PC-3 (cell line): ENCODE data around the gene APOL2. TPM values are rescaled to one million over a fixed set of nuclear protein-coding genes. Genes with fewer than 3 reads are reported as not detected.

Experiments used
- ATAC-seq: fragments of 200-7000 bp; cut with Tn5 transposase; 2 replicates; pipeline ENCODE4 v1.9.1; 2020; ENCODE audit warnings: mild to moderate bottlenecking, moderate library complexity
- BruUV-seq: library from RNA; stranded (reverse); fragments of 400-500 nt; replicated peaks from 2 replicates; lab custom pipeline; 2021; lab: Mats Ljungman, UMichigan
- CTCF ChIA-PET: fragments of 300-600 bp; sonication (Branson Sonifier 250); formaldehyde crosslinking; loops from one replicate; lab custom pipeline; 2022; ENCODE audit warnings: antibody characterized with exemption; lab: Charles Lee
- POLR2A ChIA-PET: fragments of 300-600 bp; sonication (Branson Sonifier 250); formaldehyde crosslinking; loops from one replicate; lab custom pipeline; 2022; ENCODE audit warnings: antibody characterized with exemption; ENCODE audit not compliant: unreplicated experiment; lab: Charles Lee
- DNase-seq: peaks from one replicate; pipeline ENCODE4 v3.0.0-alpha.2; 2015
- H2AFZ ChIP-seq: fragments of 300-600 bp; sonication (generic); 2 replicates; pipeline ENCODE4 v1.6.0; 2016; ENCODE audit warnings: antibody characterized with exemption, low read length
- H3F3A ChIP-seq: fragments of 300-600 bp; sonication (generic); one replicate; pipeline ENCODE4 v1.6.0; 2017; ENCODE audit warnings: antibody characterized with exemption, low read length, control low read depth, mild to moderate bottlenecking; ENCODE audit not compliant: unreplicated experiment
- H3K27ac ChIP-seq: fragments of 300-600 bp; sonication (generic); 2 replicates; pipeline ENCODE4 v1.5.1; 2016; ENCODE audit warnings: mild to moderate bottlenecking, low read length
- H3K27me3 ChIP-seq: fragments of 300-600 bp; sonication (generic); 2 replicates; pipeline ENCODE4 v1.6.1; 2016; ENCODE audit warnings: low read length, mixed read lengths
- H3K36me3 ChIP-seq: fragments of 300-600 bp; sonication (generic); 2 replicates; pipeline ENCODE4 v1.6.1; 2016; ENCODE audit warnings: low read depth, mixed run types, low read length, mixed read lengths
- H3K4me1 ChIP-seq: fragments of 300-600 bp; sonication (generic); 2 replicates; pipeline ENCODE4 v1.5.1; 2016; ENCODE audit warnings: low read length; ENCODE audit not compliant: insufficient read depth
- H3K4me2 ChIP-seq: fragments of 300-600 bp; sonication (generic); 2 replicates; pipeline ENCODE4 v1.6.0; 2016; ENCODE audit warnings: low read length
- H3K4me3 ChIP-seq: fragments of 300-600 bp; sonication (generic); 2 replicates; pipeline ENCODE4 v1.5.1; 2016; ENCODE audit warnings: mild to moderate bottlenecking, low read length, mixed read lengths
- H3K79me2 ChIP-seq: fragments of 300-600 bp; sonication (generic); 2 replicates; pipeline ENCODE4 v1.6.1; 2017; ENCODE audit warnings: low read length, mixed read lengths
- H3K9ac ChIP-seq: fragments of 300-600 bp; sonication (generic); 2 replicates; pipeline ENCODE4 v1.6.0; 2016; ENCODE audit warnings: mild to moderate bottlenecking, low read length
- H3K9me2 ChIP-seq: fragments of 300-600 bp; sonication (generic); replicated peaks from 2 replicates; pipeline ENCODE4 v1.6.1; 2016; ENCODE audit warnings: mixed run types, low read length, mixed read lengths
- H3K9me3 ChIP-seq: fragments of 300-600 bp; sonication (generic); 2 replicates; pipeline ENCODE4 v1.6.1; 2016; ENCODE audit warnings: low read length, mixed read lengths
- H4K20me1 ChIP-seq: fragments of 300-600 bp; sonication (generic); 2 replicates; pipeline ENCODE4 v1.6.1; 2016; ENCODE audit warnings: low read length, mixed read lengths
- CTCF ChIP-seq: fragments of 300-600 bp; sonication (generic); conservative IDR thresholded peaks from 2 replicates; pipeline ENCODE4 v1.5.1; 2017; ENCODE audit warnings: antibody characterized with exemption, low read depth, mild to moderate bottlenecking, low read length
- EZH2 ChIP-seq: fragments of 300-600 bp; sonication (generic); IDR thresholded peaks from one replicate; pipeline ENCODE4 v1.6.1; 2017; ENCODE audit warnings: antibody characterized with exemption, mild to moderate bottlenecking, low read length; ENCODE audit not compliant: unreplicated experiment
- EZH2phosphoT487 ChIP-seq: fragments of 300-600 bp; sonication (generic); IDR thresholded peaks from 2 replicates; pipeline ENCODE4 v1.6.1; 2018; ENCODE audit warnings: mild to moderate bottlenecking, antibody characterized with exemption, low read length, borderline replicate concordance
- intact Hi-C: fragments of 100-400 bp; cut with micrococcal nuclease; formaldehyde crosslinking; loops from 2 replicates; pipeline ENCODE4 v1.9.0; 2023
- total RNA-seq: library from RNA; depleted of rRNA; stranded (reverse); fragments of >200 nt; gene quantifications from 2 replicates; pipeline ENCODE4 v1.2.3, GENCODE V29; 2014

Gene APOL2
- total RNA-seq, 1 experiment from 2014 or later = 9.7 TPM

GRCh38 chr22:36237462-36238372, 1.6 kb downstream of the APOL2 start:
- peak; percentile 39 for DNase-seq
- CTCF ChIA-PET = no interaction called here
- no peak overlapping the region for H3K27ac ChIP-seq
- no peaks in the 10 kb centered on the region for H3K9me2 ChIP-seq
- H3K27me3 ChIP-seq = no peaks in the 10 kb centered on the region
- peaks cover 24% of the 10 kb centered on the region for H3K79me2 ChIP-seq
- POLR2A ChIA-PET = no interaction called here
- no peak overlapping the region for H3K9ac ChIP-seq
- peak overlapping the region; percentile 96 for H3K4me3 ChIP-seq
- H3K4me1 ChIP-seq = peaks cover 18% of the 10 kb centered on the region
- BruUV-seq = no TSS peak
- no peak overlapping the region for H2AFZ ChIP-seq
- TF ChIP-seq EZH2 (no peak), CTCF (no peak), EZH2phosphoT487 (no peak)
- no peaks in the 10 kb centered on the region; the same call in 1 of the 2 replicates for H3K36me3 ChIP-seq
- ATAC-seq = no peak
- no peaks in the 10 kb centered on the region for H4K20me1 ChIP-seq
- H3K4me2 ChIP-seq = peak overlapping the region; percentile 98
- no peaks in the 10 kb centered on the region for H3K9me3 ChIP-seq
- intact Hi-C loops = loop anchor here (5.0 kb wide), 1 partner anchor 40 kb away; no protein-coding TSS in a partner anchor
- H3F3A ChIP-seq = no peaks in the 10 kb centered on the region

GRCh38 chr22:36236388-36237319, 2.7 kb downstream of the APOL2 start:
- intact Hi-C loops = loop anchor here (5.0 kb wide), 1 partner anchor 39 kb away; no protein-coding TSS in a partner anchor
- no peak overlapping the region for H3K9ac ChIP-seq
- no peak overlapping the region for H3K4me2 ChIP-seq
- ChIA-PET POLR2A (no interaction called here), CTCF (no interaction called here)
- H3K9me3 ChIP-seq = no peaks in the 10 kb centered on the region
- TF ChIP-seq EZH2 (no peak), EZH2phosphoT487 (no peak), CTCF (no peak)
- ATAC-seq = no peak
- no peak overlapping the region for H3K27ac ChIP-seq
- DNase-seq = no peak
- H3K27me3 ChIP-seq = no peaks in the 10 kb centered on the region
- no peak overlapping the region for H3K4me3 ChIP-seq
- no peaks in the 10 kb centered on the region for H3K9me2 ChIP-seq
- H2AFZ ChIP-seq = no peak overlapping the region
- H3F3A ChIP-seq = no peaks in the 10 kb centered on the region
- H3K79me2 ChIP-seq = peaks cover 24% of the 10 kb centered on the region
- no TSS peak for BruUV-seq
- H3K4me1 ChIP-seq = peaks cover 18% of the 10 kb centered on the region
- no peaks in the 10 kb centered on the region for H4K20me1 ChIP-seq
- no peaks in the 10 kb centered on the region; the same call in 1 of the 2 replicates for H3K36me3 ChIP-seq
